ENCODE data around the gene SLC25A41. TPM values are rescaled to one million over a fixed set of nuclear protein-coding genes. Genes with fewer than 3 reads are reported as not detected.

SLC25A41 gene
- total RNA-seq, 1 donor from 2014 or later = not detected

GRCh38 chr19:6424195-6424938 is 9.2 kb downstream of the SLC25A41 start, which contains the start of gene KHSRP:
KHSRP (minus strand) TSS chr19:6424811; CDS start chr19:6424701, 110 bp downstream.
- H3K36me3 Mint-ChIP-seq = peaks cover 11% of the 10 kb centered on the region
- no peaks in the 10 kb centered on the region for H3K9me3 Mint-ChIP-seq
- no peaks in the 10 kb centered on the region for H3K9me3 ChIP-seq (ENCODE audit: low read depth)
- H3K27me3 ChIP-seq = peaks cover 3% of the 10 kb centered on the region
- peak within 1 kb of the TSS; percentile 65 for H3K27ac Mint-ChIP-seq
- H3K4me2 ChIP-seq = peak within 1 kb of the TSS; percentile 82
- H3K27me3 Mint-ChIP-seq (ENCODE audit: insufficient read depth, low read depth) = peaks cover 7% of the 10 kb centered on the region
- peaks cover 13% of the 10 kb centered on the region for H3K4me1 ChIP-seq
- H2AFZ ChIP-seq (replicated peaks) = no peak within 1 kb of the TSS
- TF ChIP-seq EZH2phosphoT487 (IDR thresholded peaks at IDR 0.05) (no peak), CTCF (IDR thresholded peaks at IDR 0.05) (no peak), EZH2 (IDR thresholded peaks at IDR 0.05) (no peak)
- peak; percentile 67 for DNase-seq (ENCODE audit: low spot score)
- H3K79me2 ChIP-seq (ENCODE audit: low read depth) = peaks cover 48% of the 10 kb centered on the region
- H3K4me3 ChIP-seq = peak within 1 kb of the TSS; percentile 71
- peak within 1 kb of the TSS; percentile 96 for H3K4me3 Mint-ChIP-seq
- H3K4me1 Mint-ChIP-seq = peaks cover 28% of the 10 kb centered on the region
- H3F3A ChIP-seq (ENCODE audit: low read depth) = peaks cover 8% of the 10 kb centered on the region
- H3K36me3 ChIP-seq = no peaks in the 10 kb centered on the region
- no peak within 1 kb of the TSS for H3K27ac ChIP-seq
- peaks cover 48% of the 10 kb centered on the region for H4K20me1 ChIP-seq (ENCODE audit: low read depth)
- peak within 1 kb of the TSS; percentile 84 for H3K9ac ChIP-seq

- peaks cover 28% of the 10 kb centered on the region for H3K4me1 Mint-ChIP-seq
- H3F3A ChIP-seq (ENCODE audit: low read depth) = peaks cover 8% of the 10 kb centered on the region
- H3K9me3 ChIP-seq (ENCODE audit: low read depth) = no peaks in the 10 kb centered on the region
- peaks cover 56% of the 10 kb centered on the region for H3K79me2 ChIP-seq (ENCODE audit: low read depth)
- no peak overlapping the region for H2AFZ ChIP-seq (replicated peaks)
- peak overlapping the region; percentile 37 for H3K27ac Mint-ChIP-seq
- peak overlapping the region; percentile 82 for H3K4me2 ChIP-seq
- DNase-seq (ENCODE audit: low spot score) = peak; percentile 75
- peaks cover 14% of the 10 kb centered on the region for H3K36me3 Mint-ChIP-seq
- H3K36me3 ChIP-seq = no peaks in the 10 kb centered on the region
- peaks cover 55% of the 10 kb centered on the region for H4K20me1 ChIP-seq (ENCODE audit: low read depth)
- peak overlapping the region; percentile 96 for H3K4me3 Mint-ChIP-seq
- peaks cover 11% of the 10 kb centered on the region for H3K27me3 Mint-ChIP-seq (ENCODE audit: insufficient read depth, low read depth)
- TF ChIP-seq CTCF (IDR thresholded peaks at IDR 0.05) (no peak), EZH2 (IDR thresholded peaks at IDR 0.05) (no peak), EZH2phosphoT487 (IDR thresholded peaks at IDR 0.05) (no peak)
- H3K9me3 Mint-ChIP-seq = no peaks in the 10 kb centered on the region
- H3K27ac ChIP-seq = no peak overlapping the region
- peak overlapping the region; percentile 71 for H3K4me3 ChIP-seq
- H3K4me1 ChIP-seq = peaks cover 13% of the 10 kb centered on the region
- H3K9ac ChIP-seq = peak overlapping the region; percentile 84
- H3K27me3 ChIP-seq = no peaks in the 10 kb centered on the region
These were observed 9.9 kb downstream of the SLC25A41 start for GRCh38 chr19:6423499-6424194.

GRCh38 chr19:6421075-6422014 is 12.2 kb downstream of the SLC25A41 start:
- Histone ChIP-seq H3K9me3 (ENCODE audit: low read depth) (no peaks in the 10 kb centered on the region), H3K4me3 (no peak overlapping the region), H3K4me2 (peak overlapping the region; percentile 82), H3F3A (ENCODE audit: low read depth) (peaks cover 18% of the 10 kb centered on the region), H3K79me2 (ENCODE audit: low read depth) (peaks cover 74% of the 10 kb centered on the region), H3K27ac (no peak overlapping the region), H3K4me1 (peaks cover 13% of the 10 kb centered on the region), H2AFZ (replicated peaks) (no peak overlapping the region), H3K27me3 (no peaks in the 10 kb centered on the region), H3K9ac (peak overlapping the region; percentile 47), H4K20me1 (ENCODE audit: low read depth) (peaks cover 78% of the 10 kb centered on the region), H3K36me3 (no peaks in the 10 kb centered on the region)
- Mint-ChIP-seq H3K36me3 (peaks cover 16% of the 10 kb centered on the region), H3K4me3 (peak overlapping the region; percentile 48), H3K4me1 (peaks cover 28% of the 10 kb centered on the region), H3K9me3 (no peaks in the 10 kb centered on the region), H3K27ac (no peak overlapping the region), H3K27me3 (ENCODE audit: insufficient read depth, low read depth) (peaks cover 14% of the 10 kb centered on the region)
- no peak for TF ChIP-seq EZH2 (IDR thresholded peaks at IDR 0.05)
- no peak for TF ChIP-seq CTCF (IDR thresholded peaks at IDR 0.05)
- no peak for TF ChIP-seq EZH2phosphoT487 (IDR thresholded peaks at IDR 0.05)
- no peak for DNase-seq (ENCODE audit: low spot score)

Data from neural progenitor cell (in vitro differentiated cells).